Globus pallidus (tissue), 1 donor: Measurements from ENCODE around the gene CTU2.

Source experiments
- DNase-seq: peaks from one replicate; pipeline ENCODE4 v3.0.0-alpha.2; 2015; ENCODE audit warnings: low spot score

CTU2 gene

GRCh38 chr16:88761143-88761534, 54.8 kb downstream of the CTU2 start:
- DNase-seq = no peak

- DNase-seq = no peak
Observed at GRCh38 chr16:88761830-88762229, 55.5 kb downstream of the CTU2 start.

DNA sequence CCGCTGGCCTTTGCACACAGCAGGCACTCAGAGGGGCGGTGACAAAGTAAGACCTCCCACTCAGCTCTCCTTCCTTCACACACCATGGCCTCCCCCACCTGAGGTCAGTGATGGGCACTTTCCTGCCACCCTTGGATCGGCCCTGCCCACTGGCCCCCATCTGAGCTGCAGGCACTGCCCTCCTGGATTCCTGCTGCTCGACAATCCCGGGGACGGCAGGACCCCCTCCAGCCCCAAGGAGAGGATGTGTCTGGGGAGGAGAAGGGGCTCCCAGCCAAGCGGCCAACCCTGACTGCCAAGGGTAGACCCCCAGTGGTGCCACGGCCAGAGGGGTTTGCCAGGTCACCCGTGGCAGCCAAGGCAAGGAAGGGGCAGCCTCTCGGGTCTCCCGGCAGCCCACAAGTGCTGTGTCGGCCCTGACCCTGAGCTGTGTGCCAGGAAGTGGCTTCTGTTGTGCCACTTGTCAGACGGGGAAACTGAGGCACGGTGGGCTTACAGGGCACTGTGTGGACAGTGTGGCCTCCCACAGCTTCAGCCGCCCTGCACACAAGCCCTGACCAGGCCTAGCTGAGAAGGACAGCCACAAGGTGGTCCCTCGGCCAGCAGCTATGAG, 56.1 kb downstream of the CTU2 start:
- DNase-seq = no peak

GRCh38 chr16:88762941-88763340, 56.6 kb downstream of the CTU2 start:
- no peak for DNase-seq

DNA sequence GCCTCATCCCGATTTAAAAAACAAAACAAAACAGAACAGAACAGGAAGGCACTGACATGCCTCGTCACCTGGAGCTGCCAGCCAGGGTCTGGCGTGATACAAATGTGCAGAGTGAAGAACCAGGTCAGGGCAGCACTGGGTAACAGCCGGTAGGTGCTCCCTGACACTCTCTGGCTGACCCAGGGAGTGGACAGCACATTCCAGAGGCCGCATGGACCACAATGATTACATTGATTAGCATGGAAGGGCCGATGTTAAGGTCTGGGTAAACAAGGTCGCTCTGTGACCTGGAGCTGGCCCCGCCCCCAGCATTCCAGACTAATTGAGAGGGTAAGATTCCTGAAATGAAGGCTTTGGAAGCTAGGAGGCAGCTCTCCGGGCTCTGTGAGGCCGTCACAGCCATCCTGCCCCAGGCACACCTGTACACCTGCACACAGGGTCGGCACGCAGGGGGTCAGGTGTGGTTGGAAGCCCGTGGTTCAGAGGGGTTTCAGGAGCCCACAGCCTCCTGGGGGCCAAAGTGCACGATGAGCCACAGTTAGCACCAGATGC, 57.3 kb downstream of the CTU2 start:
- DNase-seq = no peak

DNA sequence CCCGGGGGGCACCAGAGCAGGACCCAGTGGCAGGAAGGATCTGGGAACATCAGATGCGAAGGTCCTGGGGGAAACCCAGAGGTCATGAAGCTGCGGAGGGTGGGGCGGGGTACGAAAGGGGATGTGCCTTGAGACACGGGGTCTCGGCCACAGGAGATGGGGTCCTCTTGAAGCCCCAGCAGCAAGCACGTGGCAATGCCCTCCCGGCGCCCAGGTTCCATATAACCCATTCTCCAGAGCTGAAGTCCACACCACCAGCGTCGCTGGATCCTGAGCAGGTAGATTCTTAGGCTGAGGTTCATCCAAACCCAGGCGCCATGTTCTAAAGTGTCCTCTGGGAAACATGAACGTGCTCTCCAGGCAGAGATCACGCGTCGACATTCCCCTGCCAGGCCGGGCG, 57.8 kb downstream of the CTU2 start:
- DNase-seq = no peak

DNA sequence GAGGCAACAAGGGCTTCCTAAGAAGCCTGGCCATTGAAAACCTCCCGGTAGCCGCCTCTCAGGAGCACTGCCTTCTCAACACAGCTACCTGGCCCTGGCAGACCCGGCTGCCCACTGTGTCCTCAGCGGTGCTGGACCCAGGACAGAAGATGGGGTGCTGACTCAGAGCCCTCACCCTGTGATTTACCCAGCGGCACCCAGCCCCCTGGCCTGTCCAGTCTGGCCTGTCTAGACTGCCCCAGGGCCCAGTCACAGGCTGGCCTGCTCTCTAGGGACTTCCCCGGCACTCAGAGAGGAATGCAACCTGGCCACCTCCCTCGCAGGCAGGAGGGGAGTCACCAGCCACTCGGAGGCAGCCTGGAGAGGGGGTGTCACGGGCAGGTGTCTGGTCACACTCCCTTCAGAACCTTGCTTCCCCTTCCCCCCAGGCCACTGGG, 58.6 kb downstream of the CTU2 start:
- DNase-seq = no peak
